Endometrial microvascular endothelial cells (primary cell): ENCODE results near the gene RASD2. TPM values are rescaled to one million over a fixed set of nuclear protein-coding genes. Genes with fewer than 3 reads are reported as not detected.

Source experiments
- in situ Hi-C: cut with HindIII; loops from 2 replicates; pipeline ENCODE4 v1.10.0; 2017; ENCODE audit warnings: low sequenced_read_pairs, low pct_unique_long_range_greater_than_20kb; ENCODE audit errors: inconsistent ontology term
- total RNA-seq: library from RNA; depleted of rRNA; stranded (reverse); fragments of >200 nt; gene quantifications from one replicate; pipeline ENCODE4 v1.2.3, GENCODE V29; 2015; ENCODE audit errors: inconsistent ontology term

RASD2 gene
- total RNA-seq, 1 donor from 2014 or later = not detected

- in situ Hi-C loops = no loop called here
Measured at GRCh38 chr22:35593071-35593890, 52.6 kb downstream of the RASD2 start.

DNA sequence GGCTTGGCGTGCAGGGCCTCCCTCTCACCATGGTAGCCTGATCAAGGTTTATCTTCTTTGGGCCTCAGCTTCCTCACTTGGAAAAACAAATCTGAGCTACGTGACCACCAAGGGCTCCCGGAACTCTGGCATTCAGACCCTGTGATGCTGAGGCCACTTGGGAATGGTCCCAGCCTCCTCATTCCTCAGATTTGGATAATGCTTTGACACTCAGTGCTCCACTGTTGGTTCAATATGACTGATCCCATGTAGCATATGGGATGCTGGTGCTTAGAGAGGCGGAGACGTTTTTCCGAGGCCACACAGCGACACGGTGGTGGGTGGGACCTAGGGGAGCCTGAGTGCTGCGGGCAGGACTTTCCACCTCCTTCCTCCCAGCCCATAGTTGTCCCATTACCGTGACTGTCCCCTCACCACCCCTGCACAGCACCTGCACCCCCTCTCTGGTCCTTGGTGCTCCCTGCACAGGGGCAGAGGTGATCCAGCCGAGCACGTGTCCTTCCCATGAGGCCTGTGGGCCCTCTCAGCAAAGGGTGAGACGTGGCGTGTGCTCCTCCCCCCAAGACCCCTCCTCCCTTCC lies 53.4 kb downstream of the RASD2 start:
- in situ Hi-C loops = no loop called here

DNA sequence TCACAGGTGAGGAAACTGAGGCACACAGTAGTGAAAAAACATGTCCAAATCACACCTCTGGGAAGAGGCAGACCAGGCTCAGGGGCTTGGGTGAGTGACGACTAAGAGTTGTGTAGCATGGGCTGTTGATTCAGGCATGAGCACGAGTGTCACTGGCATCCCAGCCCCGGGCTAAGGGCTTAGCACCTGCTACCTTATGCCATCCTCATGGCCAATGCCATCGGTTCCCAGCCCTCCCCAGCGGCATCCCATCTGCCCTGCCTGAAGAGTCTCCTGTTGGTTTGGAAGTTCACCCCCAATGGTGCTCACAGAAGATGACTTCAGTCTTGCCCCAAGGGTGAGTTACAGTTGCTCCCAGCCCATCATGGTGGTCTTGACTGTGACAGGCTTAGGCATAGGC lies 54.1 kb downstream of the RASD2 start:
- in situ Hi-C loops = no loop called here

- in situ Hi-C loops = no loop called here
Measured at GRCh38 chr22:35596821-35597220, 56.2 kb downstream of the RASD2 start.

DNA sequence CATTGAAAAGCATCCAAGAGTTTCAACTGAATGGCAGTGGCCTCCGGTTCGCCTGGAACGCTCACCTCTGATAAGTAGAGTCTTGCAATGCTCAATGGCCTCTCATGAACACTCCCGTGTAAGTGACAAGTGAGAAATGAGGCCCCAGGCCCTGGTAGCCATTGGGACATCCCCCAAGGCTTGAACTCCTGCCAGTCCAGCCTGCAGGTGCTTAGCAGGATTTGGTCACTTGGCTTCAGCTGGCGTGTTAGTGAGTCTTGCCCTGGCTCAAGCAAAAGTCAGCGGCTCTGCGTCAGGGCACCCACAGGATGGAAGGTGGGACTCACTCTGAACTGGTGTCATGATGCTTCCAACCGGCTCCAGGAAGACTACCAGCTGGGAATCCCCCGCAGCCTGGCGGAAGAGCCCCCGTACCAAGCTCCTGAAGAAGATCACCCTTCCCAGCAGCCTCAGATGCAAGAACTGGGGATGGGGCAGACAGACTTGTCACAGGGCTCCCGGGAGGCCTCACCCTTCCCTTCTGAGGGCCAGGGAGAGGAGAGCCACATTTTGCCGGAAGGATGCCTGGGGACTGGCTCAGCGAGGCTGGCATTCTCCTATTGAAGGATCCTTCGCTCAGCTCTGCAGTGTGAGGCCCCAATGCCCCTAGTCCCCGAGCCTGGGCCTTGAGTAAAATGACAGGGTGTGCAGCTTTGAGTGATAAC lies 57.2 kb downstream of the RASD2 start:
- in situ Hi-C loops = no loop called here

GRCh38 chr22:35598396-35598710 lies 57.7 kb downstream of the RASD2 start:
- in situ Hi-C loops = no loop called here

DNA sequence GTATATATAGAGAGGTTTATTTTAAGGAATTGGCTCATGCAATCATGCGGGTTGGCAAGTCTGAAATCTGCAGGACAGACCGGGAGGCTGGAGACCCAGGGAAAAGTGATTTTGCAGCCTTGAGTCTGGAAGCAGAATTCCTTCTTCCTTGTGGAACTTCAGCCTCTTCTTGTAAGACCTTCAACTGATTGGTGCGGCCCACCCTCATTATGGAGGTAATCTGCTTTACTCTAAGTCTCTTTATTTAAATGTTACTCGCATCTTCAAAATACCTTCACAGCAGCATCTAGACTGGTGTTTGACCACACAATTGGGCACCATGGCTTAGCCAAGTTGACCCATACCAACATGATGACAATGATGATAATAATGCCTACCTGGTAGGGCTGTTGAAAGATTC lies 58.7 kb downstream of the RASD2 start:
- in situ Hi-C loops = no loop called here

DNA sequence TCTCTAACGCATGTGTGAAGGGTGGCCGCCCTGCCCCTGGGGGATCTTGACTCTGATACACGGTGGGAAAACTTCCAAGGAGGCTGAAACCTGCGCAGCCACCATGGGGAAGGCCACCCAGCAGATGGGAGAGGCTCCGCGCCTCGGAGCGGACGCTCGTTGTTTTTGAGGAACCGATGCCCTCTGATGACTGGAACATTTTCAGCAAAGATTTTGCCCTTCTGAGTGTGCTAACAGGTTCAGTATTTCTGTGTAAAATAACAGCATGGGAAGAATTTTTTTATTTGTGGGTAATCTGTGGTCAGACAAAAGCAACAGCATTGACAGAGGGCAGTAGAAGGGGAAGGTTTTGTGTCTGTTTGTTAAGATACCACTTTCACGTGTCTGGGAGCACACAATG lies 59.8 kb downstream of the RASD2 start:
- in situ Hi-C loops = no loop called here

DNA sequence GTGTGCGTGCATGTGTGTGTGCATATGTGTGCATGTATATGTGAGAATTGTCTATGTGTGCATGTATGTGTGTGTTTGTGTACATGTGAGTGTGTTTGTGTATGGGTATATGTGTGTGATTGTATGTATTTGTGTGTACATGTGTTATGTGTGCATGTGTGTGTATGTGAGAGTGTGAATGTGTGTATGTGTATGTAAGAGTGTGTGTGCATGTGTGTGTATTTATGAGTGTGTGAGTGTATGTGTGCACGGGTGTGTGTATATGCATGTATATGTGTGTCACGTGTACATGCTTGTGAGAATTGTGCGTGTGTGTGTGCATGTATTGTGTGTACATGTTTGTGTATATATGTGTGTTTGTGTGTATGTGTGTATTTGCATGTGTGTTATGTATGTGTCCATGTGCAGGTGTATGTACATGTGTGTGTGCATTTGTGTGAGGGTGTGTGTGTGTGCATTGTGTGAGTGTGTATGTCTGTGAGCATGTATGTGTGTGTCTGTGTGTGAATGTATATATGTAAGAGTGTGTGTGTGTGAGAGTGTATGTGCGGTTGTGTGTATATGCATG lies 60.5 kb downstream of the RASD2 start:
- in situ Hi-C loops = no loop called here

DNA sequence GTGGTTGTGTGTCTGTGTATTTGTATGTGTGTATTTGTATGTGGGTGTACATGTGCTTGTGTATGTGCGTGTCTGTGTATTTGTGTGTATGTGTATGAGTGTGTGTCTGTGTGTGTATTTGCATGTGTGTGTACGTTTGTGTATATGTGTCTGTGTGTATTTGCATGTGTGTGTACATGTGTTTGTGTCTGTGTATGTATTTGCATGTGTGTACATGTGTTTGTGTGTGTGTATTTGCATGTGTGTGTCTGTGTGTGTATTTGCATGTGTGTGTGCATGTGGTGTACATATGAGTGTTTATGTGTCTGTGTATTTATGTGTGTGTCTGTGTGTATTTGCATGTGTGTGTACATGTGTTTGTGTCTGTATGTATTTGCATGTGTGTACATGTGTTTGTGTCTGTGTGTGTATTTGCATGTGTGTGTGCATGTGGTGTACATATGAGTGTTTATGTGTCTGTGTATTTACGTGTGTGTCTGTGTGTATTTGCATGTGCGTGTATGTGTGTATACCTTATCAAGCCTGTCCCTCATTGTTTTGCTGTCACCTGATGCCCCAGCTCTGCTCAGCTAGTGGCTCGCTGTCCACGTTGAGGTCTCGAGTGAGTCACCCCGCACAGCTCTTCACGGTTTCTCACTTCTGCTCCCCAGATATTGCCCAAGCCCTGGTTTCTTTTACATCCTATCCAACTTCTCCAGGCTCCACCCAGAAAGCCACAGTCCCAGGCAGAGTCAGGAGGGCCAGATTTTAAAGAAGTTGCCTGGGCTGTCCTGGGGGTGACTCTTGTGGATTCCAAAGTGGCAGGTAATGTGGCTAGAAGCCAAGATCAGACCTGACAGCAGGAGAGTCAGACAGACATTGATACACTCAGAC lies 61.3 kb downstream of the RASD2 start:
- in situ Hi-C loops = no loop called here

Other genes starting within 250 kb of the RASD2 start
- gene TOM1, start 240.9 kb upstream of the RASD2 start, total RNA-seq = 20.1 TPM
- gene HMOX1, start 159.7 kb upstream of the RASD2 start, total RNA-seq = 67.7 TPM
- 188 TPM for gene MCM5, start 140.7 kb upstream of the RASD2 start, total RNA-seq
- gene MB, start 76.5 kb downstream of the RASD2 start, total RNA-seq = not detected
- 8.8 TPM for gene APOL6, start 107.6 kb downstream of the RASD2 start, total RNA-seq
- not detected for gene APOL5, start 177.0 kb downstream of the RASD2 start, total RNA-seq